Thyroid gland (tissue), 4 donors: ENCODE results near the gene ANO2. TPM values are rescaled to one million over a fixed set of nuclear protein-coding genes. Genes with fewer than 3 reads are reported as not detected.

Experiments used
- DNase-seq, 2 donors: peaks; one replicate each; pipeline ENCODE4 v3.0.0-alpha.2; 2019
- H3K27ac ChIP-seq, 3 donors: fragments of 200-600 bp; sonication (generic); 1 replicate in 2 of 3; 2 replicates in 1 of 3; pipeline ENCODE4 v1.5.1; 2016 to 2019; ENCODE audit warnings: mild to moderate bottlenecking in 1 of 3, moderate library complexity in 1 of 3
- H3K27me3 ChIP-seq: fragments of 200-600 bp; sonication (generic); one replicate; pipeline ENCODE4 v1.5.1; 2019
- H3K36me3 ChIP-seq, 2 donors: fragments of 200-600 bp; sonication (generic); one replicate each; pipeline ENCODE4 v1.5.1; 2016 to 2019
- H3K4me1 ChIP-seq, 2 donors: fragments of 200-600 bp; sonication (generic); one replicate each; pipeline ENCODE4 v1.5.1; 2017 to 2019
- H3K4me3 ChIP-seq, 3 donors: fragments of 200-600 bp; sonication (generic); replicated peaks in 1 of 3; 1 replicate in 2 of 3; 2 replicates in 1 of 3; pipeline ENCODE4 v1.5.1; 2016; ENCODE audit warnings: mild to moderate bottlenecking in 1 of 3
- H3K9me3 ChIP-seq: fragments of 200-600 bp; sonication (generic); one replicate; pipeline ENCODE4 v1.5.1; 2017
- CTCF ChIP-seq, 6 experiments: fragments of 200-600 bp in 3 of 6; fragments of 450-650 bp in 3 of 6; sonication (generic) in 3 of 6; IDR thresholded peaks; one replicate each; pipeline ENCODE4 v1.5.1; 2016 to 2019; ENCODE audit warnings: antibody characterized with exemption in 6 of 6, mild to moderate bottlenecking in 2 of 6, inconsistent platforms in 1 of 6, moderate library complexity in 1 of 6
- POLR2A ChIP-seq, 2 donors: fragments of 450-650 bp; IDR thresholded peaks; one replicate each; pipeline ENCODE4 v1.6.1; 2017; ENCODE audit warnings: antibody characterized with exemption in 2 of 2, mild to moderate bottlenecking in 2 of 2, moderate library complexity in 1 of 2
- WGBS, 2 donors: methylation state at CpG; one replicate each; pipeline ENCODE4 v1.1.5; 2017; 5-methylcytosine and 5-hydroxymethylcytosine counted together
- intact Hi-C: fragments of 100-400 bp; cut with DNase I; formaldehyde crosslinking; loops from one replicate; pipeline ENCODE4 v1.15.1; 2023
- total RNA-seq, 4 donors: library from RNA; depleted of rRNA; stranded (reverse); fragments of >200 nt; gene quantifications; one replicate each; pipeline ENCODE4 v1.2.3, GENCODE V29; 2016

ANO2 gene
- total RNA-seq, 4 donors from 2014 or later: 0.78 to 7.0 (median 2.2) TPM

- WGBS, 2 donors: 52 to 53% methylated on average over 4 of the region's 4 CpGs
- Histone ChIP-seq H3K4me1 (no peaks in the 10 kb centered on the region), H3K9me3 (no peaks in the 10 kb centered on the region), H3K27me3 (no peaks in the 10 kb centered on the region), H3K4me3 (no peak overlapping the region), H3K36me3 (no peaks in the 10 kb centered on the region), H3K27ac (no peak overlapping the region)
- TF ChIP-seq POLR2A (IDR thresholded peaks at IDR 0.05) (no peak), CTCF (IDR thresholded peaks at IDR 0.05) (no peak)
- intact Hi-C loops: no loop called here
- no peak for DNase-seq
These were observed 127.8 kb downstream of the ANO2 start for GRCh38 chr12:5817246-5817645.

GRCh38 chr12:5809586-5809985 lies 135.5 kb downstream of the ANO2 start:
- TF ChIP-seq CTCF (IDR thresholded peaks at IDR 0.05): no peak
- no peak for TF ChIP-seq POLR2A (IDR thresholded peaks at IDR 0.05)
- DNase-seq: no peak
- Histone ChIP-seq H3K27ac (no peak overlapping the region), H3K9me3 (no peaks in the 10 kb centered on the region), H3K27me3 (no peaks in the 10 kb centered on the region), H3K4me1 (no peaks in the 10 kb centered on the region), H3K36me3 (no peaks in the 10 kb centered on the region), H3K4me3 (no peak overlapping the region)
- intact Hi-C loops: no loop called here
- WGBS, 2 donors: 56 to 58% methylated on average over 9 of the region's 9 CpGs

- Histone ChIP-seq H3K4me1 (no peaks in the 10 kb centered on the region), H3K4me3 (no peak overlapping the region), H3K27me3 (no peaks in the 10 kb centered on the region), H3K9me3 (no peaks in the 10 kb centered on the region), H3K36me3 (no peaks in the 10 kb centered on the region), H3K27ac (no peak overlapping the region)
- intact Hi-C loops: no loop called here
- TF ChIP-seq POLR2A (IDR thresholded peaks at IDR 0.05): no peak
- TF ChIP-seq CTCF (IDR thresholded peaks at IDR 0.05): no peak
- no peak for DNase-seq
- 74 to 90% methylated on average over 4 of the region's 4 CpGs for WGBS, 2 donors
These were observed 136.1 kb downstream of the ANO2 start for GRCh38 chr12:5808981-5809380.

- WGBS, 2 donors: 84 to 86% methylated on average over 8 of the region's 8 CpGs
- Histone ChIP-seq H3K4me1 (no peaks in the 10 kb centered on the region), H3K9me3 (no peaks in the 10 kb centered on the region), H3K27me3 (no peaks in the 10 kb centered on the region), H3K4me3 (no peak overlapping the region), H3K27ac (no peak overlapping the region), H3K36me3 (no peaks in the 10 kb centered on the region)
- no peak for DNase-seq
- TF ChIP-seq POLR2A (IDR thresholded peaks at IDR 0.05): no peak
- no peak for TF ChIP-seq CTCF (IDR thresholded peaks at IDR 0.05)
- intact Hi-C loops: no loop called here
These were observed 137.4 kb downstream of the ANO2 start for GRCh38 chr12:5807514-5808219.

- Histone ChIP-seq H3K36me3 (no peaks in the 10 kb centered on the region), H3K27me3 (no peaks in the 10 kb centered on the region), H3K9me3 (no peaks in the 10 kb centered on the region), H3K27ac (no peak overlapping the region), H3K4me1 (no peaks in the 10 kb centered on the region), H3K4me3 (no peak overlapping the region)
- intact Hi-C loops: no loop called here
- TF ChIP-seq CTCF (IDR thresholded peaks at IDR 0.05): no peak
- no peak for TF ChIP-seq POLR2A (IDR thresholded peaks at IDR 0.05)
- WGBS, 2 donors: 89 to 90% methylated on average over 6 of the region's 6 CpGs
- no peak for DNase-seq
These were observed 138.0 kb downstream of the ANO2 start for GRCh38 chr12:5807090-5807414.
